Measurements from ENCODE around the gene ABO. TPM values are rescaled to one million over a fixed set of nuclear protein-coding genes. Genes with fewer than 3 reads are reported as not detected.
"Not testable (repeated sequence)": the region's sequence is repeated elsewhere in the genome, so short reads cannot be mapped to it uniquely, and the experiment has no call there.

Gene ABO
- total RNA-seq, 2 experiments from 2014 or later: 0.19 to 0.31 TPM

DNA sequence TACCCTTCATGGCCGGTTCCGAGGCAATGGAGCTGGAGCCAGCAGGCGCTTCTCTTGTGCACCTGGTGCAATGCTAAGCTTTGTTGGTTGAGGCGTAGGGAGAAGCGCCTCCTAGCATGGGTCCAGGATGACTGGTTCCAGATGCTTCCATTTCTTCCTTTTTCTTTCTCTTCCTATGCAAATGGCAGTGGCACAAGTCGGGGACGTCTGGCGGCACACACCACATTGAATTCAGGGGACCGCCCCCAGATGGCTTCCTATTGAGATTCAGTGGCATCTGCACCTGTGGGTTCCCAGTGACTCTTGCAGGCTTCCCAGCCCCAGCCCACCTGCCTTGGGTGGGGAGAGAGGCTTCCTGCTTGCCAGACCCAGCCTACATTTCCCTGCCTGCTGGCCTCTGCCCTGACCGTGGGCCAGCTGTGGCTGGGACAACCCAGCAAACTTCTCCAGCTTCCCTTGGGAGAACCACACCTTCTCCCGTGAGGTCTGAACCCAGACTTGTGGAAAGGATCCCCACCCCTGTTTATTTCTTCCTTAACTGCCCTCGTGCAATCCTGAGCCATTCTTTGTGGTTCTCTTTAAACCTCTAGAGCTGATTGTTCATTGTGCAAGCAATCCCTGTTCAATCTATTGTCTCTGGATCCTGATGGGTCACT is 57.5 kb downstream of the ABO start:
- H3K4me1 Mint-ChIP-seq (ENCODE audit: low read depth); H3K4me3 ChIP-seq (ENCODE audit: low read length); DNase-seq; ATAC-seq (ENCODE audit: poor library complexity); H3K36me3 Mint-ChIP-seq (ENCODE audit: low read depth); H3K36me3 ChIP-seq (ENCODE audit: insufficient read depth, low read length); H3K27ac ChIP-seq (ENCODE audit: low read depth in 1 of 2, low read length in 2 of 2); CTCF ChIA-PET; H3K9me3 Mint-ChIP-seq; intact Hi-C loops (cut with DNase I, micrococcal nuclease); H3K9me3 ChIP-seq (ENCODE audit: control insufficient read depth in 1 of 2, insufficient read depth in 1 of 2, low read length in 2 of 2); POLR2A ChIA-PET; H3K4me1 ChIP-seq (ENCODE audit: insufficient read depth, low read length); H3K4me3 Mint-ChIP-seq; H3K27ac Mint-ChIP-seq: not testable (repeated sequence)
- H3K27me3 ChIP-seq (ENCODE audit: control insufficient read depth in 1 of 2, insufficient read depth in 2 of 2, low read length in 2 of 2): peaks cover 0 to 12% of the 10 kb centered on the region in 2 experiments
- peaks cover 77% of the 10 kb centered on the region for H3K27me3 Mint-ChIP-seq

DNA sequence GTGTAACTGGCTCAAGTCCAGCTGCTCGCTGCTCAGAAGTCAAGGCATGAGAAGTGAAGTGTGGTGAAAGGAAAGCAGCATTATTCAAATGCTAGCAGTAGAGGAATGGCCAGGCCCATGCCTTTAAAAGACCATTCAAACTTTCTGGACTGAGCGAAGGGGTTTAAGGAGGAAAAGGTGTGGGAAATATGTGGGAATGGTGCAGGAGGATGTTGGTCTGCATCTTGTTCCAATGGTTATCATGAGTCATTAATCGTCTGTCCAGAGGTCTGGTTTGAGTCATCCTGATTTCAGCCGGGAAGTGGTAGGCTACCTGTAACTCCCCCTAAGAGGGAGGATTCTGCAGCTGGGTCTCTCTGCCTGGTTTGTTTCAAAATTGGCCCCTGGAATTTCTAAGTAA is 60.7 kb downstream of the ABO start:
- H3K9me3 Mint-ChIP-seq; H3K4me3 Mint-ChIP-seq; POLR2A ChIA-PET; ATAC-seq (ENCODE audit: poor library complexity); H3K4me1 ChIP-seq (ENCODE audit: insufficient read depth, low read length); H3K36me3 ChIP-seq (ENCODE audit: insufficient read depth, low read length); H3K36me3 Mint-ChIP-seq (ENCODE audit: low read depth); DNase-seq; H3K4me1 Mint-ChIP-seq (ENCODE audit: low read depth); CTCF ChIA-PET; H3K4me3 ChIP-seq (ENCODE audit: low read length); H3K27ac Mint-ChIP-seq; H3K9me3 ChIP-seq (ENCODE audit: control insufficient read depth in 1 of 2, insufficient read depth in 1 of 2, low read length in 2 of 2); intact Hi-C loops (cut with DNase I, micrococcal nuclease); H3K27ac ChIP-seq (ENCODE audit: low read depth in 1 of 2, low read length in 2 of 2): not testable (repeated sequence)
- peaks cover 86% of the 10 kb centered on the region for H3K27me3 Mint-ChIP-seq
- peaks cover 0 to 16% of the 10 kb centered on the region in 2 experiments for H3K27me3 ChIP-seq (ENCODE audit: control insufficient read depth in 1 of 2, insufficient read depth in 2 of 2, low read length in 2 of 2)

DNA sequence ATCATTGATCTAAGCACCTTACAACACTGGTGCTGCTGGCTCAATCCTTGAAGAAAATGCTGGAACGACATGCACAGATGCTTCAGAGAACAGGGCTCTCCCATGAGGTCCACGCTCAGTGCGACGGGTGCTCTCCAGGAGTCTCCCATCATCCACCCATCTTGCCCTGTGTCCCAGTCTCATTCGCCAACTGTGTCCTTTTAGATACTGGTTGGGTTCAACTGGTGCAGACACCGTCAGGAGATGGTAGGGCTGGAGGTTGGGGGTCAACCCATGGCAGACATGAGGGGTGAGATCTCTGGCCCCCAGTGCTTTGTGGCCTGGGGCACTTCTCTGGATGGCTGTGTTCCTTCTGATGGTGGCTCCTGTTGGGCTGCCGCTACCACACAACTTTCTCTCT is 64.4 kb downstream of the ABO start:
- no peaks in the 10 kb centered on the region for H3K4me1 Mint-ChIP-seq (ENCODE audit: low read depth)
- no peak for ATAC-seq (ENCODE audit: poor library complexity)

DNA sequence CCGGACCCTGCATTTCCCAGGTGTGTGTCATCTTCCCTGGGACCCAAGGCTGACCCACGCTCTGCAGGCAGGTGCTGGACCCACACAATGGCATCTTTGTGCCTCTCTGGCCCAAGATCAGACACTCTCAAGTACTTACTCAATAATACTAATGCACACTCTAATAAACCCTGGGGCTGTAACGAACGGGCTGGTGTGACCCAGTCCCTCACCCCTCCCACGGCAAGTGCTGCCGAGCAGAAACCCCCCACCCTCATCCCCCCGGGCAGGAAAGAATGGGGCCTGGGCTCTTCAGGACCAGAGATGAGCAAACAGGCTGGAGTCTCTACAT is 64.8 kb downstream of the ABO start:
- Mint-ChIP-seq H3K27ac (no peak overlapping the region), H3K4me1 (ENCODE audit: low read depth) (no peaks in the 10 kb centered on the region), H3K36me3 (ENCODE audit: low read depth) (no peaks in the 10 kb centered on the region), H3K4me3 (no peak overlapping the region), H3K9me3 (no peaks in the 10 kb centered on the region), H3K27me3 (peaks cover 50% of the 10 kb centered on the region)
- TF ChIP-seq, protein P1, sequence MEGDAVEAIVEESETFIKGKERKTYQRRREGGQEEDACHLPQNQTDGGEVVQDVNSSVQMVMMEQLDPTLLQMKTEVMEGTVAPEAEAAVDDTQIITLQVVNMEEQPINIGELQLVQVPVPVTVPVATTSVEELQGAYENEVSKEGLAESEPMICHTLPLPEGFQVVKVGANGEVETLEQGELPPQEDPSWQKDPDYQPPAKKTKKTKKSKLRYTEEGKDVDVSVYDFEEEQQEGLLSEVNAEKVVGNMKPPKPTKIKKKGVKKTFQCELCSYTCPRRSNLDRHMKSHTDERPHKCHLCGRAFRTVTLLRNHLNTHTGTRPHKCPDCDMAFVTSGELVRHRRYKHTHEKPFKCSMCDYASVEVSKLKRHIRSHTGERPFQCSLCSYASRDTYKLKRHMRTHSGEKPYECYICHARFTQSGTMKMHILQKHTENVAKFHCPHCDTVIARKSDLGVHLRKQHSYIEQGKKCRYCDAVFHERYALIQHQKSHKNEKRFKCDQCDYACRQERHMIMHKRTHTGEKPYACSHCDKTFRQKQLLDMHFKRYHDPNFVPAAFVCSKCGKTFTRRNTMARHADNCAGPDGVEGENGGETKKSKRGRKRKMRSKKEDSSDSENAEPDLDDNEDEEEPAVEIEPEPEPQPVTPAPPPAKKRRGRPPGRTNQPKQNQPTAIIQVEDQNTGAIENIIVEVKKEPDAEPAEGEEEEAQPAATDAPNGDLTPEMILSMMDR (IDR thresholded peaks at IDR 0.05): no peak
- Histone ChIP-seq H3K36me3 (ENCODE audit: insufficient read depth, low read length) (no peaks in the 10 kb centered on the region), H3K4me3 (ENCODE audit: low read length) (no peak overlapping the region), H3K27me3 (ENCODE audit: control insufficient read depth in 1 of 2, insufficient read depth in 2 of 2, low read length in 2 of 2) (peaks cover 3 to 13% of the 10 kb centered on the region in 2 experiments), H3K9me3 (ENCODE audit: control insufficient read depth in 1 of 2, insufficient read depth in 1 of 2, low read length in 2 of 2) (peaks cover 0 to 4% of the 10 kb centered on the region in 2 experiments), H3K4me1 (ENCODE audit: insufficient read depth, low read length) (no peaks in the 10 kb centered on the region), H3K27ac (ENCODE audit: low read depth in 1 of 2, low read length in 2 of 2) (no peak overlapping the region)
- ATAC-seq (ENCODE audit: poor library complexity): no peak
- POLR2A ChIA-PET: no interaction called here
- DNase-seq: no peak
- CTCF ChIA-PET: no interaction called here
- intact Hi-C loops (cut with DNase I, micrococcal nuclease): no loop called here

More for the DNA sequence above, 64.4 kb downstream of the ABO start:
- no peak for DNase-seq
- no peak overlapping the region for H3K27ac Mint-ChIP-seq
- Histone ChIP-seq H3K27me3 (ENCODE audit: control insufficient read depth in 1 of 2, insufficient read depth in 2 of 2, low read length in 2 of 2) (peaks cover 3 to 13% of the 10 kb centered on the region in 2 experiments), H3K4me3 (ENCODE audit: low read length) (no peak overlapping the region), H3K4me1 (ENCODE audit: insufficient read depth, low read length) (no peaks in the 10 kb centered on the region), H3K36me3 (ENCODE audit: insufficient read depth, low read length) (no peaks in the 10 kb centered on the region), H3K27ac (ENCODE audit: low read depth in 1 of 2, low read length in 2 of 2) (no peak overlapping the region), H3K9me3 (ENCODE audit: control insufficient read depth in 1 of 2, insufficient read depth in 1 of 2, low read length in 2 of 2) (peaks cover 0 to 4% of the 10 kb centered on the region in 2 experiments)
- H3K9me3 Mint-ChIP-seq: no peaks in the 10 kb centered on the region
- intact Hi-C loops (cut with DNase I, micrococcal nuclease): no loop called here
- CTCF ChIA-PET: no interaction called here
- no peaks in the 10 kb centered on the region for H3K36me3 Mint-ChIP-seq (ENCODE audit: low read depth)
- no peak overlapping the region for H3K4me3 Mint-ChIP-seq
- TF ChIP-seq, protein P1 (IDR thresholded peaks at IDR 0.05): no peak
- POLR2A ChIA-PET: no interaction called here
- H3K27me3 Mint-ChIP-seq: peaks cover 55% of the 10 kb centered on the region

GRCh38 chr9:133209327-133210201 is 65.4 kb downstream of the ABO start:
- ATAC-seq (ENCODE audit: poor library complexity); DNase-seq; H3K9me3 ChIP-seq (ENCODE audit: control insufficient read depth in 1 of 2, insufficient read depth in 1 of 2, low read length in 2 of 2); CTCF ChIA-PET; POLR2A ChIA-PET; H3K27ac Mint-ChIP-seq; intact Hi-C loops (cut with DNase I, micrococcal nuclease); H3K4me1 ChIP-seq (ENCODE audit: insufficient read depth, low read length); H3K27ac ChIP-seq (ENCODE audit: low read depth in 1 of 2, low read length in 2 of 2); H3K36me3 Mint-ChIP-seq (ENCODE audit: low read depth); H3K4me1 Mint-ChIP-seq (ENCODE audit: low read depth); H3K9me3 Mint-ChIP-seq; H3K4me3 ChIP-seq (ENCODE audit: low read length); H3K4me3 Mint-ChIP-seq; H3K36me3 ChIP-seq (ENCODE audit: insufficient read depth, low read length): not testable (repeated sequence)
- H3K27me3 ChIP-seq (ENCODE audit: control insufficient read depth in 1 of 2, insufficient read depth in 2 of 2, low read length in 2 of 2): peaks cover 3 to 13% of the 10 kb centered on the region in 2 experiments
- H3K27me3 Mint-ChIP-seq: peaks cover 44% of the 10 kb centered on the region

Data from CD4-positive, alpha-beta T cell (primary cell).